Measurements from ENCODE around the gene PVALB.

DNA sequence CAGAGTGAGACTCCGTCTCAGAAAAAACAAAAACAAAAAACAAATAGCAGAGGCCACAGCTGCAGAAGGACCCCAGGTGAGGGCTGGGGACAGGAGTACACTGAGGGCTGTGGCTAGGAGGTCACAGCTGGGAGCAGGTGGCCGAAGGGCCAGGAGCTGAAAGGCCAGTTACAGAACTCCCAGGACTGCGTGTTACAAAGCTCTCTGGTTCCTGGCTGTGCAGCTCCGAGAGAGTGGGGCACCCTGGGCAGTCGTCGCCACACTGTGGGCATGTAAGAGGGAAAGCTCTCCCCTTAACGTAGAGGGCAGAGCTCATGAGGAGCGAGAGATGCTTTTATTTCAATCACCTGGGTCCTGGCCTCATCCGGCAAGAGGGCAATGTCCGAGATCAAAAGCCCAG is 33.8 kb upstream of the PVALB start:
- TF ChIP-seq RBAK (tag by site-specific recombination; IDR thresholded peaks at IDR 0.05): no peak
- TF ChIP-seq SETDB1 (IDR thresholded peaks at IDR 0.05; ENCODE audit: insufficient read length, low read length): no peak
- no peak for TF ChIP-seq ZNF558 (tag by site-specific recombination; IDR thresholded peaks at IDR 0.05)
- no peak for TF ChIP-seq ZNF10 (tag by site-specific recombination; IDR thresholded peaks at IDR 0.05)
- TF ChIP-seq CTCF (tag by site-specific recombination; IDR thresholded peaks at IDR 0.05): no peak
- TF ChIP-seq, protein P1, sequence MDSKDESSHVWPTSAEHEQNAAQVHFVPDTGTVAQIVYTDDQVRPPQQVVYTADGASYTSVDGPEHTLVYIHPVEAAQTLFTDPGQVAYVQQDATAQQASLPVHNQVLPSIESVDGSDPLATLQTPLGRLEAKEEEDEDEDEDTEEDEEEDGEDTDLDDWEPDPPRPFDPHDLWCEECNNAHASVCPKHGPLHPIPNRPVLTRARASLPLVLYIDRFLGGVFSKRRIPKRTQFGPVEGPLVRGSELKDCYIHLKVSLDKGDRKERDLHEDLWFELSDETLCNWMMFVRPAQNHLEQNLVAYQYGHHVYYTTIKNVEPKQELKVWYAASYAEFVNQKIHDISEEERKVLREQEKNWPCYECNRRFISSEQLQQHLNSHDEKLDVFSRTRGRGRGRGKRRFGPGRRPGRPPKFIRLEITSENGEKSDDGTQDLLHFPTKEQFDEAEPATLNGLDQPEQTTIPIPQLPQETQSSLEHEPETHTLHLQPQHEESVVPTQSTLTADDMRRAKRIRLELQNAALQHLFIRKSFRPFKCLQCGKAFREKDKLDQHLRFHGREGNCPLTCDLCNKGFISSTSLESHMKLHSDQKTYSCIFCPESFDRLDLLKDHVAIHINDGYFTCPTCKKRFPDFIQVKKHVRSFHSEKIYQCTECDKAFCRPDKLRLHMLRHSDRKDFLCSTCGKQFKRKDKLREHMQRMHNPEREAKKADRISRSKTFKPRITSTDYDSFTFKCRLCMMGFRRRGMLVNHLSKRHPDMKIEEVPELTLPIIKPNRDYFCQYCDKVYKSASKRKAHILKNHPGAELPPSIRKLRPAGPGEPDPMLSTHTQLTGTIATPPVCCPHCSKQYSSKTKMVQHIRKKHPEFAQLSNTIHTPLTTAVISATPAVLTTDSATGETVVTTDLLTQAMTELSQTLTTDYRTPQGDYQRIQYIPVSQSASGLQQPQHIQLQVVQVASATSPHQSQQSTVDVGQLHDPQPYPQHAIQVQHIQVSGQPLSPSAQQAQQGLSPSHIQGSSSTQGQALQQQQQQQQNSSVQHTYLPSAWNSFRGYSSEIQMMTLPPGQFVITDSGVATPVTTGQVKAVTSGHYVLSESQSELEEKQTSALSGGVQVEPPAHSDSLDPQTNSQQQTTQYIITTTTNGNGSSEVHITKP (tag by site-specific recombination; IDR thresholded peaks at IDR 0.05): no peak
- TF ChIP-seq SP2 (tag by site-specific recombination; IDR thresholded peaks at IDR 0.05): no peak
- TF ChIP-seq ZNF23 (tag by site-specific recombination; IDR thresholded peaks at IDR 0.05; ENCODE audit: borderline replicate concordance): no peak
- TF ChIP-seq, protein P2, sequence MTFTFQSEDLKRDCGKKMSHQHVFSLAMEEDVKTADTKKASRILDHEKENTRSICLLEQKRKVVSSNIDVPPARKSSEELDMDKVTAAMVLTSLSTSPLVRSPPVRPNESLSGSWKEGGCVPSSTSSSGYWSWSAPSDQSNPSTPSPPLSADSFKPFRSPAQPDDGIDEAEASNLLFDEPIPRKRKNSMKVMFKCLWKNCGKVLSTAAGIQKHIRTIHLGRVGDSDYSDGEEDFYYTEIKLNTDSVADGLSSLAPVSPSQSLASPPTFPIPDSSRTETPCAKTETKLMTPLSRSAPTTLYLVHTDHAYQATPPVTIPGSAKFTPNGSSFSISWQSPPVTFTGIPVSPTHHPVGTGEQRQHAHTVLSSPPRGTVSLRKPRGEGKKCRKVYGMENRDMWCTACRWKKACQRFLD (tag by site-specific recombination; IDR thresholded peaks at IDR 0.05): no peak
- TF ChIP-seq ZNF24 (tag by site-specific recombination; IDR thresholded peaks at IDR 0.05): no peak
- TF ChIP-seq, protein P3, sequence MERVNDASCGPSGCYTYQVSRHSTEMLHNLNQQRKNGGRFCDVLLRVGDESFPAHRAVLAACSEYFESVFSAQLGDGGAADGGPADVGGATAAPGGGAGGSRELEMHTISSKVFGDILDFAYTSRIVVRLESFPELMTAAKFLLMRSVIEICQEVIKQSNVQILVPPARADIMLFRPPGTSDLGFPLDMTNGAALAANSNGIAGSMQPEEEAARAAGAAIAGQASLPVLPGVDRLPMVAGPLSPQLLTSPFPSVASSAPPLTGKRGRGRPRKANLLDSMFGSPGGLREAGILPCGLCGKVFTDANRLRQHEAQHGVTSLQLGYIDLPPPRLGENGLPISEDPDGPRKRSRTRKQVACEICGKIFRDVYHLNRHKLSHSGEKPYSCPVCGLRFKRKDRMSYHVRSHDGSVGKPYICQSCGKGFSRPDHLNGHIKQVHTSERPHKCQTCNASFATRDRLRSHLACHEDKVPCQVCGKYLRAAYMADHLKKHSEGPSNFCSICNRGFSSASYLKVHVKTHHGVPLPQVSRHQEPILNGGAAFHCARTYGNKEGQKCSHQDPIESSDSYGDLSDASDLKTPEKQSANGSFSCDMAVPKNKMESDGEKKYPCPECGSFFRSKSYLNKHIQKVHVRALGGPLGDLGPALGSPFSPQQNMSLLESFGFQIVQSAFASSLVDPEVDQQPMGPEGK (tag by site-specific recombination; IDR thresholded peaks at IDR 0.05): no peak
- no peak for TF ChIP-seq ZNF362 (tag by site-specific recombination; IDR thresholded peaks at IDR 0.05)
- no peak for TF ChIP-seq ZNF174 (tag by site-specific recombination; IDR thresholded peaks at IDR 0.05)
- TF ChIP-seq ZNF623 (tag by site-specific recombination; IDR thresholded peaks at IDR 0.05): no peak

All from HEK293 (cell line).